ENCODE data around the gene CDKL1. TPM values are rescaled to one million over a fixed set of nuclear protein-coding genes. Genes with fewer than 3 reads are reported as not detected.

Gene CDKL1
- polyA plus RNA-seq, 1 donor (not counting 4 experiments of a cell fraction or from before 2014, with no cell fraction given) = 4.7 TPM

DNA sequence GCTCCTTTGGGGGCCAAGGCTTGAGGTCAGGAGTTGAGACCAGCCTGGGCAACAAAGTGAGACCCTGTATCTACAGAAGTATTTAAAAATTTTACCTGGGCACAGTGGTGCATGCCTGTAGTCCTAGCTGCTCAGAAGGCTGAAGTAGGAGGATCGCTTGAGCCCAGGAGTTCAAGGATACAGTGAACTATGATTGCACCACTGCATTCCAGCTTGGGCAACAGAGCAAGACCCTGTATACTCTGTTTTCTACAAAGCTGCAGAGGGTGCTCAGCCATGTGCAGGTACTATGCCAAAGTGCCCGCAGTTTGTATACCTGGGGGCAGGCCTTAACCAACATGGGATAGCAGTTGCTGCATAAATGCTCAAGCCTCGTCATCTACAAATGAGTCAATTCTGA lies 26.8 kb upstream of the CDKL1 start:
- dilution Hi-C loops (cut with MboI; ENCODE audit: extremely low pct_ligation_motif_present, low sequenced_read_pairs) = no loop called here
- Histone ChIP-seq H3K27ac (ENCODE audit: control insufficient read depth, insufficient read depth, low read length) (no peak overlapping the region), H3K79me2 (ENCODE audit: control insufficient read depth, insufficient read depth, low read length) (no peaks in the 10 kb centered on the region), H3K9ac (ENCODE audit: control insufficient read depth, extremely low read depth, insufficient read depth, low read length) (no peak overlapping the region), H2AFZ (ENCODE audit: control insufficient read depth, low read length) (no peak overlapping the region), H3K9me1 (ENCODE audit: control insufficient read depth, extremely low read depth, insufficient read depth, low read length) (no peaks in the 10 kb centered on the region), H3K4me3 (ENCODE audit: control insufficient read depth in 2 of 3, extremely low read depth in 1 of 3, insufficient read depth in 2 of 3, low read depth in 1 of 3, low read length in 3 of 3) (no peak overlapping the region), H3K9me3 (ENCODE audit: control insufficient read depth, low read depth, low read length) (no peaks in the 10 kb centered on the region), H3K4me1 (ENCODE audit: control insufficient read depth, extremely low read depth, insufficient read depth, low read length) (no peaks in the 10 kb centered on the region), H4K20me1 (ENCODE audit: control insufficient read depth, extremely low read depth, insufficient read depth, low read length) (no peaks in the 10 kb centered on the region), H3K27me3 (ENCODE audit: control insufficient read depth, extremely low read depth, insufficient read depth, low read length) (no peaks in the 10 kb centered on the region), H3K4me2 (ENCODE audit: control insufficient read depth, extremely low read depth, insufficient read depth, low read depth, low read length) (no peak overlapping the region), H3K36me3 (ENCODE audit: control insufficient read depth in 2 of 2, extremely low read depth in 1 of 2, insufficient read depth in 2 of 2, low read length in 2 of 2) (peaks cover 6 to 8% of the 10 kb centered on the region in 2 experiments)
- DNase-seq (ENCODE audit: low read depth, low spot score) (no peak), FAIRE-seq (no peak)
- TF ChIP-seq, protein P1, sequence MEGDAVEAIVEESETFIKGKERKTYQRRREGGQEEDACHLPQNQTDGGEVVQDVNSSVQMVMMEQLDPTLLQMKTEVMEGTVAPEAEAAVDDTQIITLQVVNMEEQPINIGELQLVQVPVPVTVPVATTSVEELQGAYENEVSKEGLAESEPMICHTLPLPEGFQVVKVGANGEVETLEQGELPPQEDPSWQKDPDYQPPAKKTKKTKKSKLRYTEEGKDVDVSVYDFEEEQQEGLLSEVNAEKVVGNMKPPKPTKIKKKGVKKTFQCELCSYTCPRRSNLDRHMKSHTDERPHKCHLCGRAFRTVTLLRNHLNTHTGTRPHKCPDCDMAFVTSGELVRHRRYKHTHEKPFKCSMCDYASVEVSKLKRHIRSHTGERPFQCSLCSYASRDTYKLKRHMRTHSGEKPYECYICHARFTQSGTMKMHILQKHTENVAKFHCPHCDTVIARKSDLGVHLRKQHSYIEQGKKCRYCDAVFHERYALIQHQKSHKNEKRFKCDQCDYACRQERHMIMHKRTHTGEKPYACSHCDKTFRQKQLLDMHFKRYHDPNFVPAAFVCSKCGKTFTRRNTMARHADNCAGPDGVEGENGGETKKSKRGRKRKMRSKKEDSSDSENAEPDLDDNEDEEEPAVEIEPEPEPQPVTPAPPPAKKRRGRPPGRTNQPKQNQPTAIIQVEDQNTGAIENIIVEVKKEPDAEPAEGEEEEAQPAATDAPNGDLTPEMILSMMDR (optimal IDR thresholded peaks at IDR 0.05 in 1 of 3, IDR thresholded peaks at IDR 0.05 in 1 of 3, conservative IDR thresholded peaks at IDR 0.05 in 1 of 3; ENCODE audit: extremely low read depth in 1 of 3, insufficient read depth in 2 of 3, low read length in 3 of 3) = no peak
- TF ChIP-seq EZH2 (IDR thresholded peaks at IDR 0.05; ENCODE audit: low read length) = no peak

DNA sequence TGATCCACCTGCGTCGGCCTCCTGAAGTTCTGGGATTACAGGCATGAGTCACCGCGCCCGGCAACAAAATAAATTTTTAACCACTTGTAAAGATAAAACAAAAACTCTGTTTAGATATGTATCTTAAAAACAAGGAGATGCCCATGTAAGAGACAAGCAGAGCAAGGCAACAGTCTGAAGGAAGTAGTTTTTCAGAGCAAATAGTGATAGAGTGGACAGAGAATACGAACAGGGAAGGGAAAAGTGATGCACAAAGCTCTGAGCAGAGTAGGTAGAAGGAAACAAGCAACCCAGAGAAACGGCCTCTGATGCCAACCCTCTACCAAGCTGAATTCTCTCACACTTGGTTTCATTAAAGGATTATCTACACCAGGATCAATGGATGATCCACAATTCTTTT lies 24.8 kb upstream of the CDKL1 start:
- dilution Hi-C loops (cut with MboI; ENCODE audit: extremely low pct_ligation_motif_present, low sequenced_read_pairs) = no loop called here
- no peak for FAIRE-seq

More for the DNA sequence above, 24.8 kb upstream of the CDKL1 start:
- Histone ChIP-seq H3K27me3 (ENCODE audit: control insufficient read depth, extremely low read depth, insufficient read depth, low read length) (no peaks in the 10 kb centered on the region), H3K79me2 (ENCODE audit: control insufficient read depth, insufficient read depth, low read length) (no peaks in the 10 kb centered on the region), H3K9me3 (ENCODE audit: control insufficient read depth, low read depth, low read length) (no peaks in the 10 kb centered on the region), H3K4me1 (ENCODE audit: control insufficient read depth, extremely low read depth, insufficient read depth, low read length) (no peaks in the 10 kb centered on the region), H2AFZ (ENCODE audit: control insufficient read depth, low read length) (no peak overlapping the region), H3K4me2 (ENCODE audit: control insufficient read depth, extremely low read depth, insufficient read depth, low read depth, low read length) (no peak overlapping the region), H3K4me3 (ENCODE audit: control insufficient read depth in 2 of 3, extremely low read depth in 1 of 3, insufficient read depth in 2 of 3, low read depth in 1 of 3, low read length in 3 of 3) (no peak overlapping the region), H3K27ac (ENCODE audit: control insufficient read depth, insufficient read depth, low read length) (no peak overlapping the region), H4K20me1 (ENCODE audit: control insufficient read depth, extremely low read depth, insufficient read depth, low read length) (no peaks in the 10 kb centered on the region), H3K9ac (ENCODE audit: control insufficient read depth, extremely low read depth, insufficient read depth, low read length) (no peak overlapping the region), H3K36me3 (ENCODE audit: control insufficient read depth in 2 of 2, extremely low read depth in 1 of 2, insufficient read depth in 2 of 2, low read length in 2 of 2) (peaks cover 10 to 12% of the 10 kb centered on the region in 2 experiments), H3K9me1 (ENCODE audit: control insufficient read depth, extremely low read depth, insufficient read depth, low read length) (no peaks in the 10 kb centered on the region)
- TF ChIP-seq, protein P1 (optimal IDR thresholded peaks at IDR 0.05 in 1 of 3, IDR thresholded peaks at IDR 0.05 in 1 of 3, conservative IDR thresholded peaks at IDR 0.05 in 1 of 3; ENCODE audit: extremely low read depth in 1 of 3, insufficient read depth in 2 of 3, low read length in 3 of 3) = no peak
- TF ChIP-seq EZH2 (IDR thresholded peaks at IDR 0.05; ENCODE audit: low read length) = no peak
- no peak for DNase-seq (ENCODE audit: low read depth, low spot score)

Data from keratinocyte (primary cell).